ENCODE data around the gene CYSRT1.
"Not testable (repeated sequence)": the region's sequence is repeated elsewhere in the genome, so short reads cannot be mapped to it uniquely, and the experiment has no call there.

Gene CYSRT1

DNA sequence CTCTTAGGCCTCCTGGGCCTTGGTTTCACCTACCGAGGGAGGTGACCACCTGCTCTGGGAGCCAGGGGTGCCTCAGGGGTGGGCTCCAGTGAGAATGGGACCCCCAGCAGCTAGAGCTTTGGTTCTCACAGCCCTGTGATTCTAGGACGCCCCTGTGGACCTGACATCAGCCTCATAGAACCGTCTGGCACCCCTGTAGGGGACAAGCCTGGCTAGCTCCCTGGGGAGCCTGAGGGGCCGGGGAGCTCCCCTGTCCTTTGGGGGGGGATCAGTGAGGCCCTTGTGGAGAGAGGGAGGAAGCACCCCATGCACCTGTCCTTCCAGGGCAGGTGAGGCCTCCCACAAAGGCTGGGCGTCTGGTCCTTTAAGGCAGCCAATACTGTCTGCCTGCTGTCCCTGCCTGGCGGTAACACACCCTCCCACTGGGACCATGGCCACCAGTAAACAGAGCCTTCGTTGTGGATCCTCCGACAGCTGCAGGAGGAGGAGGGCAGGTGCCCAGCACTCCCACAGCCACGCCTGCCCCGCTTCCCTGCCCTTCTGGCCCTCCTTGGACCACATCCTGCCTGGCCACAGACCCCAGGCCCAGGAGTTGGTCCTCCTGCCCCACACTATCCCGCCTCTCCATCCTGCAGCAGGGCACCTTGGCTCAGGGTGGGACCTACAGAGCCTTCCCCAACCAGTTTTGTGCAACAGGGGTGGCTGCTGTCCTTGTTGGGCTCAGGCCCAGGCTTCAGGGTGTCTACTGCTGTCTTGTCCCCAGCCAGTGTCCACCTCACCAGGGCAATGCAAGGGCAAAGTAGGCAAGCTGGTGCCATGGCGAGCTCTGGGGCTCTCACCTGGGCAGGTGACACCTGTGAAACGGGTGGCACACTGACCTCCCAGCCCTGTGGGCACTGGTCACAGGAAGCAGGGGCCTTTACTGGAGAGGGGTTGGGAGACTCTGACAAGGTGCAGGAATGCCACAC lies 13.1 kb downstream of the CYSRT1 start:
- no peak for DNase-seq (ENCODE audit: low read depth)

DNA sequence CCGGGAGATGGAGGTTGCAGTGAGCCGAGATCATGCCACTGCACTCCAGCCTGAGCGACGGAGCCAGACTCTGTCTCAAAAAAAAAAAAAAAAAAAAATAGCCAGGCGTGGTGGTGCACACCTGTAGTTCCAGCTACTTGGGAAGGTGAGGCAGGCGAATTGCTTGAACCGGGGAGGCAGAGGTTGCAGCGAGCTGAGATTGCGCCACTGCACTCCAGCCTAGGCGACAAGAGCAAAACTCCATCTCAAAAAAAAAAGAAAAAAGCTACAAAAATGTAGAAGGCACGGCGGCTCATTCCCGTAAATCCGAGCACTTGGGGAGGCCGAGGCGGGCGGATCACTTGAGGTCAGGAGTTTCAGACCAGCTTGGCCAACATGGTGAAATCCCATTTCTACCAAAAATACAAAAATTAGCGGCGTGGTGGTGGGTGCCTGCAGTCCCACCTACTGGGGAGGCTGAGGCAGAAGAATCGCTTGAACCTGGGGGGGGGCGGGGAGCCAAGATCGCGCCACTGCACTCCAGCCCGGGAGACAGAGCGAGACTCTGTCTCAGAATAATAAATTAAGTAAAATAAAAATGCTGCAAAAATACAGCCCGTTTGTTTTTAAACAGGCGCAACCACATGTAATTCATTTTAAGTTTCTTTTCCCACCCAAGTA lies 14.7 kb downstream of the CYSRT1 start:
- DNase-seq (ENCODE audit: low read depth): not testable (repeated sequence)

DNA sequence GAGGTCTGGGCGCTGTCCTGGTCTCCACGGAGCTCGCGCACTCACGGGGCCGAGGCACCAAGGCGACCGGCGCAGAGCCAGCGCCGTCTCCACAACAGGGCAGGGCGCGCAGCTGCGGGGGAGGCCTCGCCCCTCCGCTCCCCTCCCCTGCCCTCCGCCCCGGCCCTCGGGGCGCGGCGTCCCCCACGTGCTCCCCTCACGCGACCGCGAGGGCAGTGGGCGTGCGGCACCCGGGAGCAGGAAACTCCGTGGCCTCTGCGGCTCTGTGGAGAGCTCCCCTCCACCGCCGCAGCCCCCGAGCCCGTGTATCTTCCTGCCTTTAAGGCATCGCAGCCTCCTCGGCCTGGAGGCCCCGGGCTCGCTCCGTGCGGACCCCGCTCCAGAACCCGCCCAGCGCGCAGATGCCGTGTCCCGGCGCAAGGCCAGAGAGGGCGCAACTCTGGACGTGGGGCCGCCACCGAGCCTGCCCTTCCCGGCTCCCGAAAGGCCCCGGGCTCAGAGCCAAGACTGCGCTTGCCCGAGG lies 15.4 kb downstream of the CYSRT1 start:
- peak; percentile 62 for DNase-seq (ENCODE audit: low read depth)

DNA sequence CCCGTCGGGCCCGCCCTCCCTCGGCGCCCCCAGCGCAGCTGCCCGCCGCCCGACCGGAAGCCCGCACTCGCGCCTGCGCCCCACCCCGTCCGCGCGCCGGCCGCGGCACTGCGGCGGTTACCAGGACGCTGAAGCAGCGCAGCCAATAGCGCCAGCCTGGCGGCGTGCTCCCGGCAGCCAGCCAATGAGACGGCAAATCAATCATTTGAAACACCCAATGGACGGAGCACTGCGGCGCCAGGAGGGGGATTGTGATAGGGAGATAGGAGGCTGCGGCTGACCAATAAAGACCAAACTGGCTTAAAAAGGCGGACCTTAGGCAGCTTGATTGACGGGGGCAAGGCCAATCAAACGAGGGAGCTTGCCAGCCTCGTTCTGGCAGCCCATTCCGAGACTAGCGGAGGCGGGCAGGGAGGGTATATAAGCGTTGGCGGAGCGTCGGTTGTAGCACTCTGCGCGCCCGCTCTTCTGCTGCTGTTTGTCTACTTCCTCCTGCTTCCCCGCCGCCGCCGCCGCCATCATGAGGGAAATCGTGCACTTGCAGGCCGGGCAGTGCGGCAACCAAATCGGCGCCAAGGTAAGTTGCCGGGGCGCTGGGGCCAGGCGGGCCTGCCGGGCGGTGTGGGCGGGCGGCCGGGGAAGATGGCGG lies 16.0 kb downstream of the CYSRT1 start, which contains the start of gene TUBB4B:
TSS of gene TUBB4B (plus strand) at position 447 of the 649 bp plus-strand sequence. CDS start at position 521, 74 bp downstream.
- peak; percentile 95 for DNase-seq (ENCODE audit: low read depth)

DNA sequence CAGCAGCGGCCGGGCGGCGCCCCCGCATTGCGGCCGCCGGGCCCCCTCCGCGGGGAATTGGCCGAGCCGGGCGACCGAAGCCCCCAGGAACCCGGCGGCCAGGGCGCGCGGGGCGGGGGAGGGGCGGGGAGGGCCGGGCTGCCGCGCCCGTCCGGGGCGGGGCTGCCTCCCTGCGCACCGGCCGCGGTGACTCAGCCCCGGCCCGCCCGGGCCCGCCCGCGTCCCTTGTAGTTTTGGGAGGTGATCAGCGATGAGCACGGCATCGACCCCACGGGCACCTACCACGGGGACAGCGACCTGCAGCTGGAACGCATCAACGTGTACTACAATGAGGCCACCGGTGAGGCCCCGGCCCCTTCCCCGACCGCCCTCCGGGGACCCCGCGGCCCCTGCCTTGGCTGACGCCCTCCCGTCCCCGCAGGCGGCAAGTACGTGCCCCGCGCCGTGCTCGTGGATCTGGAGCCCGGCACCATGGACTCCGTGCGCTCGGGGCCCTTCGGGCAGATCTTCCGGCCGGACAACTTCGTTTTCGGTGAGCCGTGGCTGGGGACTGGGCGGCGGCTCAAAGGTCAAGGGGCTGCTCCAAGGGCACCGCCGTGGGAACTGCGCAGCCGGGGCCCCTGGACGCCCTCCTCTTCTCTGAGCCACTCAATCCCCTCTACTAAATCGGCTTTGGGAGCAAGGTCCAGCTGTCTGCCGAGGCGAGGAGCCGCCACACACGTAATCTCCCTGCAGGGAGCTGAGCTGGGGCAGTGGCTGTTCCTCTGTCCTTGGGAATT lies 16.7 kb downstream of the CYSRT1 start:
- peak; percentile 71 for DNase-seq (ENCODE audit: low read depth)

DNA sequence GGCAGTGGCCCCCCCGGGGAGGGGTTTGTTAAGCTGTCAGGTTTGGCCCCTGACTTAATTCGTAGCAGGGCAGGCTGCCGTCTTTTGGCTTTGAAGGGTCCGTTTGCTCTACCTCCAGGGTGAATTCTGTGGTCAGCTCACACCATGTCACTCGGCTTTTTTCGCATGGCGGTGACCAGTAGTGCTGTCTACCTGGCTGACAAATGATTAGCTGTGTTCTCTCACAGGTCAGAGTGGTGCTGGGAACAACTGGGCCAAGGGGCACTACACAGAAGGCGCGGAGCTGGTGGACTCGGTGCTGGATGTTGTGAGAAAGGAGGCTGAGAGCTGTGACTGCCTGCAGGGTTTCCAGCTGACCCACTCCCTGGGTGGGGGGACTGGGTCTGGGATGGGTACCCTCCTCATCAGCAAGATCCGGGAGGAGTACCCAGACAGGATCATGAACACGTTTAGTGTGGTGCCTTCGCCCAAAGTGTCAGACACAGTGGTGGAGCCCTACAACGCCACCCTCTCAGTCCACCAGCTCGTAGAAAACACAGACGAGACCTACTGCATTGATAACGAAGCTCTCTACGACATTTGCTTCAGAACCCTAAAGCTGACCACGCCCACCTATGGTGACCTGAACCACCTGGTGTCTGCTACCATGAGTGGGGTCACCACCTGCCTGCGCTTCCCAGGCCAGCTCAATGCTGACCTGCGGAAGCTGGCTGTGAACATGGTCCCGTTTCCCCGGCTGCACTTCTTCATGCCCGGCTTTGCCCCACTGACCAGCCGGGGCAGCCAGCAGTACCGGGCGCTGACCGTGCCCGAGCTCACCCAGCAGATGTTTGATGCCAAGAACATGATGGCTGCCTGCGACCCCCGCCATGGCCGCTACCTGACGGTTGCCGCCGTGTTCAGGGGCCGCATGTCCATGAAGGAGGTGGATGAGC lies 17.6 kb downstream of the CYSRT1 start:
- DNase-seq (ENCODE audit: low read depth): no peak

DNA sequence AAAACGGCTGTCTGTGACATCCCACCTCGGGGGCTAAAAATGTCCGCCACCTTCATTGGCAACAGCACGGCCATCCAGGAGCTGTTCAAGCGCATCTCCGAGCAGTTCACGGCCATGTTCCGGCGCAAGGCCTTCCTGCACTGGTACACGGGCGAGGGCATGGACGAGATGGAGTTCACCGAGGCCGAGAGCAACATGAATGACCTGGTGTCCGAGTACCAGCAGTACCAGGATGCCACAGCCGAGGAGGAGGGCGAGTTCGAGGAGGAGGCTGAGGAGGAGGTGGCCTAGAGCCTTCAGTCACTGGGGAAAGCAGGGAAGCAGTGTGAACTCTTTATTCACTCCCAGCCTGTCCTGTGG lies 18.3 kb downstream of the CYSRT1 start:
- not testable (repeated sequence) for DNase-seq (ENCODE audit: low read depth)

DNA sequence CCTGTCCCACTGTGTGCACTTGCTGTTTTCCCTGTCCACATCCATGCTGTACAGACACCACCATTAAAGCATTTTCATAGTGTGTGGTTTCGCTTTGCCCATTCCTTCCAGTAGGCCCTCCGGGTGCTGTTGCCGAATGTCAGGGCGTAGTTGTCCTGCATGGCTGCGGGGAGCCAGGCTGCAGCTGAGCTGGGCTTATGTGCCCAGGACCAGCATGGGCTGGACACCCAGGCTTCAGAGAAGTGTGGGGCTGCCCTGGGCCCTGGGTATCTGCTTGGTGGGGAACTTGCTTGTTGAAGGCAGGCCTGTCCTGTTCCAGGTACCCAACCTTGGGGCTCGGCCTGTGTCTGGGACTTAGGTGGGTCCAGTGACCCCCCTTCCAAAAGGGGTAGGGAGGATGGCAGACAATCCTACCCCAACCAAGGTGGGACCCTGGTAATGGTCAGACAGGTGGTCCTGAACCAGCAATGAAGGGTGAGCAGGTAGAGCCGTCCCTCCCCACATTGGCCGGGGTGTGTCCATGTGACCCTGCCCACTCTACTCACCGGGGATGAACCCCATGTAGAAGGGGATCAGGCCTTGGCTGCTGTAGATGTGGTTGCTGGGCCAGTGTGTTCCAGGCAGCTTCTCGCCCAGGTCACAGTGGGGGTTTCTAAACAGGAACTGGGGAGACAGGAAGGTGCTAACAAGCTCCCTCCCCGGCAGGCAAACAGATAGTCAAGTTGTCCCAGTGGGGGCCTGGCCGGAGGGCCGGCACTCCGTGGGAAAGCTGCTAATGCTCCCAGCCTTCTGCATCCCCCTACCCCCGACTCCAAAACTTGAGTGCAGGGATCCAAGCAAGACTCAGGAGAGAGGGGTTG lies 18.9 kb downstream of the CYSRT1 start:
- DNase-seq (ENCODE audit: low read depth): no peak

DNA sequence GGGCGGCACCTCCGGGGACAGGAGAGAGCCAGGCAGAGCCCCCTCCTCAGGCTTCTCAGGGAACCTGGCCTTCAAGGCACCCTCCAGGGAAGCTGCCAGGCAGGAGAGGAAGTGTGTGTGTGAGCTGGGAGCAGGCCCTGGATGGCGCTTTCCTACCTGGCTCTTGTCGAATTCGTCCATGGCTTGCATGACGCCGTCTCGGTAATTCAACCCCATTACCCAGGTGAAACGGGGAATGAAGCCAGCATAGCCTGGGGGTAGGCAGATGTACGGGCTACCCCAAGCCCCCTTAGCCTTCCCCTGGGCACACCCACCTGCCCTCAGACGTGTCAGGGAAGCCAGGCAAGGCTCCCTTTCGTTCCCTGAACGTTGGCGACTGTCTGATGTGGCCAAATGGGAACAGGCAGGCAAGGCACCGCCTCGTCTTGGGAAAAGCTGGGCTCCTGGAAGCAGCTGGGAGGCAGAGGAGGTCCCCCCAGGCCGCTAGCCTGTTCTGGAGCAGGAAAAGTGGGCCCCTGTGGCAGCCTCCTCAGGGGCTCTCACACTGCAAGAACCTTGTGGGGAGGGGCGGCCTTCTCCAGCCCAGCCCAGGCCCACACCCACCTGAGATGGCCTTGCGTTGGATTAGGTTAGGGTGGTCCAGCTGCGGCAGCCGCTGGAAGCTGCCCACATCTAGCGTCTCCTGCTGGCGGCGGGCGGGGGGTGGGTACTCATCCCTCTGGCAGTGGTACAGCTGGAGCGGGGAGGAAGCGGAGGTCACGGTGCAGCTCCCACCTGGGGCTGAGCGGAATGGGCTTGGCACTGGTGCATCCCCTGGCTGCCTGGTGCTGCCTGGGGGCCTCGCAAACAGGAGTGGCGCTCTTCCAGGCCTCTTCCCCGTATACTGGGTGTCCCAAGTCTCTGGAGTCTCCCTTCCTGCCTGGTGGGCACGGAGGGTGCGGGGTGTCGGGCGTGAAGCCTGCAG lies 19.8 kb downstream of the CYSRT1 start:
- no peak for DNase-seq (ENCODE audit: low read depth)

DNA sequence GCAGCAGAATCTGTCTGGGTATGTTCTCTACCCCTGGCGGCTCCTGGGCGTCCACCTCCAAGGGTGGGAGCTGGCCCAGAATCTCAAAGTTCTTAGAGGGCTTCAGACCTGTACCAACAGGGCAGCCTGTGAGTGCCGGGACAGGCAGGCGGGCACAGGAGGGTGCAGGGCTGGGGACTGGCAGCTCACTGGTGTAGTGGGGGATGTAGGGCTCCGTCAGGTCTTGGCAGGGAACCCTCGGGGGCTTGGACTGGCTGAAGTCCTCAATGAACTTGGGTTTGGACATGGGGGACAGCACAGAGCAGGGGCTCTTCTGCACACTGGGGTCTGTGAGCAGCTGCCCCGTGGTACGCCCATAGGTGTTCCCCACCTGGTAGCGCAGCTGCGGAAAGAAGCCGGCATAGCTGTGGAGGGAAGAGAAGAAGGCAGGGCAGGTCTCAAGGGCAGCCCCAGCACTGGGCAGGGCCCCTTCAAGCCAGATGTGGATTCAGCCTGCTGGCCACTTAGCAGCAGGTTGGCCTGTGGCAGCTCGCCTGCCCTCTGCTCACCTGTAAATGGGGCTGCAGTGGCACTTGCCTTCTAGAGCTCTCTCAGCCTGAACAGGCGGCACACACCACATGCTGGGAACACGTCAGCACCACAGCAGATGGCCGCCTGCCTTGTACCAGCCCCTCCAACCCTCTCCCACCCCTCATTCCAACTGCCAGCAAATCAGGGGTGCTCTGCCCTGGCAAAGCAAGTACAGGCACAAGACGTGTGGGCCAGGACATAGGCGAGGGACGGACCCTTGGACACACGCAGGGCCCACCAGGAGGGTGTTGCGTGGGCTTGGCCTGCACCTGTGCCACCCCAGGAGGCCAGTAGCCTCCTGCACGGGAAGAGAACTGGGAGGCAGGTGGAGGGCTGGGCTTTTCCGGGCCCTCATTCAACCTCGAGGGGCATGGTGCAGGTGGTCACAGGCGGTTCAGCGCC lies 20.8 kb downstream of the CYSRT1 start:
- no peak for DNase-seq (ENCODE audit: low read depth)

DNA sequence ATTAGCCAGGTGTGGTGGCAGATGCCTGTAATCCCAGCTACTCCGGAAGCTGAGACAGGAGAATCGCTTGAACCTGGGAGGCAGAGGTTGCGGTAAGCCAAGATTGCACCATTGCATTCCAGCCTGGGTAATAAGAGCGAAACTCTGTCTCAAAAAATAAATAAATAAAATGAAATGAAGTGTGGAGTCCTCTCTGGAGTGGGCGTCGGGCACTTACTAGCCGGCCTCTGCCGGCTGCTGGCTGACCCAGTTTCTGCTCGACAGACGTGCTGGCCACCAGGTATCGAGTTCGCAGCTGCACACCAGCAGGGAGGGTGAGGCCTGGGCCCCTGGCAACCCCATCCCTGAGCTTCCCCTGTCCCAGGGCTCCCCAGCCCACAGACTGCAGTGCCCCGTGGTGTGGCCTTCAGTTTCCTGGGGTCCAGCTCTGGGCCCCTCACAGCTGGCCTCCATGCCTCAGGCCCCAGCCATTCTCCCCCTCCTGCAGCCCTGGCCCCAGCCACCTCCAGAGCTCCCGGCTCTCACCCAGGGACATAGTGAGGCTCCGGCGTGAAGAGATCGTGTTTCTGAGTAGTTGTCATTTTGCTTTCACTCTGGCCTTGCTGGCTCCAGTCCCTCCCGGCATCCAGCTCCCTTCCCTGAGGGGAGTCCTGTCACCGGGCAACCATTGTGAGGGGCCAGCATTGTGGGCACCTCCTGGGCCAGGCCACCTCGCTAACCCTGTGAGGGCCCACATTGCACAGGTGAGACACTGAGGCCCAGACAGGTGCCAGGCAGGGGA lies 22.4 kb downstream of the CYSRT1 start:
- no peak for DNase-seq (ENCODE audit: low read depth)

DNA sequence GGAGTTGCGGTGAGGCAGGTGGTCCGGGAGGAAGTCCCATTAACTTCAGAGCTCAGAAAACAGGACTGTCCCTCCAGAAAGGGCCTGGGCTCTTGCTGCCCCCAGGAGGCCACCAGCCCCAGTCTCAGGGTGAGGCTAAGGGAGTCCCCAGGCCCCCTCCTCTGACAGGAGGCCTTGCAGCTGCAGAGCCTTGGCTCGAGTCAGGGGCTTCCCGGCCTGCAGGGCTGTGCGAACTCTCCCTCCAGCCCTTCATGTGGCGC lies 22.9 kb downstream of the CYSRT1 start:
- no peak for DNase-seq (ENCODE audit: low read depth)

DNA sequence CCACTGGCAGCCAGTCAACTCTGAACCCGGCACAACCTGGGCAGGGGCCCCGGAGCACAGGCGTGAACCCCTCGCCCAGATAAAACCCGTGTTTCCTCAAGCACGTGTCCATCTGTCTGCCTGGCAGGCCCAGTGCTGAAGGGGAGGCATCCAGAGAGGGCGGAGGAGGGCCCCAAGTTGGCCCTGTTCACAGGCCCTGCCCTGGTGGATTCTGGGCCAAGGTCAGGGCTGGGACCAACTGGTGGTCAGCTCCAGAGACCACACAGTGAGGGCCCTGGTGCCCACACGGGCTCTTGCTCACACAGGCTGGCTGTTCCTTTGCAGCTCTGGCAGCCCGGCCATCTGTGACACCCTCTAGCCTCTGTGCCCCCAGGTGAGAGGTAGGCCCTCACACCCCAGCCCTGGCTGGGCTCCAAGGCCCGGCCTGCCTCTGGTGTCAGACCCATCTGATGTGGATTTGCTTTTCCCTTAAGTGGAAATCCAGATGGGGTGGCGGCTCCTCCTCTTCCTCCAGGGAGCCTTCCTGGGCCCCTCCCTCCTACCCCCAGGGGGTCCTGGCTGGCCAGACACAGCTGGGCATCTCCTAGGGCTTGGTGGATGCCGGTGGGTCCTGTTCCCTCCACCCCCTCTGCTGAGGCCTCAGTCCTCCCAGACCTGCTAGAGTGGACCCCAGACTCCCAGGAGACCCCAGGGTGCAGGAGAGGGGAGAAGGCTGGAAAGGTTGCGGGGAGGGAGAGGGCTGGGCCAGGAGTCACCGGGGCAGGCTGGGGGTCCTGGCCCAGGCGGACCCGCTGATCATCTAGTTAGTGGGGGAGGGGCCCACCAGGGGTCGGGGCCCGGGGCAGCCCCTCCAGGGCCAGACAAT lies 25.6 kb downstream of the CYSRT1 start:
- DNase-seq (ENCODE audit: low read depth): no peak

DNA sequence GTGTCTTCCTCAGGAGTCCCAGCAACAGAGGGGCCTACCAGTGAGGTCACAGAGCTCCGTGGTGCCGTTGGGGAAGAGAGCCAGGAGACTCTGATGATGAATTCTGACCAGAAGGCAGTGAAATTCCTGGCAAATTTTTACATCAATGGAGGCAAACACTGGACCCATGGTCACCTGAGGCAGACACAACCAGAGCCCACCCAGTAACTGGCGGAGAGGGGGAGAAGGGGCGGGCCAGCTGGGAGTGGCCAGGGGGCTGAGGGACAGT lies 26.2 kb downstream of the CYSRT1 start, which contains the start of gene STPG3:
TSS of gene STPG3 (plus strand) at position 93 of the 268 bp plus-strand sequence. CDS start at position 94, 1 bp downstream.
- no peak for DNase-seq (ENCODE audit: low read depth)

DNA sequence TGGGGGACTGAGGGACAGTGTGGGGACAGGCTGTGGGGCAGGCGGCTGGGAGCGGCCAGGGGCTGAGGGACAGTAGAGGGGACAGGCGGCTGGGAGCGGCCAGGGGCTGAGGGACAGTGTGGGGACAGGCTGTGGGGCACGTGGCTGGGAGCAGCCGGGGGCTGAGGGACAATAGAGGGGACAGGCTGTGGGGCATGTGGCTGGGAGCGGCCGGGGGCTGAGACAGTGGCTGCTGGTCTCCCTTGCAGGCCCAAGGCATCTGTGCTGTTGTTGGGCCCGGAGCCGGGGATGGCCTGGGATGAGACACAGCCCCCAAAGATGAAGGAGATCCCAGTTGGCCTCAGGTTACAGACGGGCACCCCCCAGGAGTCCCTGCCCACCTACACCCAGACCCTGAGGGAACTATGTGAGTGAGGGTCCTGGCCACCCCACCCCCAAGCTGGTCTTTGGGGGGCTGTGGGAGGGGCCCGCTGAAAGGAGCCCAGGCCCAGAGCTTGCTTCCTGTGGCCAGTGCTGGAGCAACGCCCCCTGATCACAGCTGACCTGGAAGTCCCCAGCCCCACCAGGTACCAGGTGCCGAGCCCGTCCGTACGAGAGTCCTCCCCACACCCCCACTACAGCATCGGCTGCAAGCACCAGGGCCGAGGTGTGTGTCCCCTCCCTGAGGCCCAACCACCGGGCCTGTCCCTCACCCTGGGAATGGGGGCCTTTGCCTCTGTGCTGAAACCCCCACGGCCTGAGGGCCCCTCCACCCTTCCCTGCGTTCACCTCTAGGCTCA lies 26.7 kb downstream of the CYSRT1 start:
- no peak for DNase-seq (ENCODE audit: low read depth)
